ENCODE data around the gene SRGAP3.

DNA sequence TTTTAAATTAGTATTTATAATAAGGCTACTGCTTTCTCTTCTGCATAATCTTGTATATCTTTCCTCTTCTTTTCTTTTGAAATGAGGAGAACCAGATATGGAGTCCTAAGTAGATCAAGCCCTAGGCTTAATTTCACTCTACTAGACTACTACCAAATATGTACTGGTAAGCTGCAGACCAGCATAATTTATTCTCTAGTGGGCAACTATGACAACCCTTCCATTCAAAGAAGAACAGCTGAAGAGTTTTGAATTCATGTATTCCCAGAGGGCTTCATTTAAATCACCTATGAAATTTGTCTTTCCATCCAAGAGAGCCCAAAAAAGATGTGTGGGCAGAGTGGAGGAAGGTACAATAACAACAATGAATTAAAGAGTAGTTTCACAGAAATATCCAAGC is 296.1 kb downstream of the SRGAP3 start:
- no peak for TF ChIP-seq EZH2 (IDR thresholded peaks at IDR 0.05; ENCODE audit: borderline replicate concordance, low read depth, low read length, poor library complexity, severe bottlenecking)
- TF ChIP-seq, protein P1, sequence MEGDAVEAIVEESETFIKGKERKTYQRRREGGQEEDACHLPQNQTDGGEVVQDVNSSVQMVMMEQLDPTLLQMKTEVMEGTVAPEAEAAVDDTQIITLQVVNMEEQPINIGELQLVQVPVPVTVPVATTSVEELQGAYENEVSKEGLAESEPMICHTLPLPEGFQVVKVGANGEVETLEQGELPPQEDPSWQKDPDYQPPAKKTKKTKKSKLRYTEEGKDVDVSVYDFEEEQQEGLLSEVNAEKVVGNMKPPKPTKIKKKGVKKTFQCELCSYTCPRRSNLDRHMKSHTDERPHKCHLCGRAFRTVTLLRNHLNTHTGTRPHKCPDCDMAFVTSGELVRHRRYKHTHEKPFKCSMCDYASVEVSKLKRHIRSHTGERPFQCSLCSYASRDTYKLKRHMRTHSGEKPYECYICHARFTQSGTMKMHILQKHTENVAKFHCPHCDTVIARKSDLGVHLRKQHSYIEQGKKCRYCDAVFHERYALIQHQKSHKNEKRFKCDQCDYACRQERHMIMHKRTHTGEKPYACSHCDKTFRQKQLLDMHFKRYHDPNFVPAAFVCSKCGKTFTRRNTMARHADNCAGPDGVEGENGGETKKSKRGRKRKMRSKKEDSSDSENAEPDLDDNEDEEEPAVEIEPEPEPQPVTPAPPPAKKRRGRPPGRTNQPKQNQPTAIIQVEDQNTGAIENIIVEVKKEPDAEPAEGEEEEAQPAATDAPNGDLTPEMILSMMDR (conservative IDR thresholded peaks at IDR 0.05; ENCODE audit: low read depth, low read length), result no peak

Measured in A673 (cell line).